Astrocyte of the cerebellum (primary cell): Measurements from ENCODE around the gene ATXN10.

Source experiments
- DNase-seq: peaks from one replicate; pipeline ENCODE4 v3.0.0-alpha.2; 2011; ENCODE audit warnings: low read depth
- H3K4me3 ChIP-seq: 2 replicates; pipeline ENCODE4 v1.5.1; 2011; ENCODE audit warnings: mild to moderate bottlenecking, low read depth, low read length, moderate library complexity
- CTCF ChIP-seq: IDR thresholded peaks from 2 replicates; pipeline ENCODE4 v1.5.1; 2012; ENCODE audit warnings: low read length, low read depth, moderate library complexity, mild to moderate bottlenecking; ENCODE audit errors: missing control alignments
- in situ Hi-C: cut with HindIII; loops from 2 replicates; pipeline ENCODE4 v1.10.0; 2017; ENCODE audit warnings: low sequenced_read_pairs

The ATXN10 gene

GRCh38 chr22:45881524-45881875 is 209.9 kb downstream of the ATXN10 start:
- no peak for DNase-seq
- in situ Hi-C loops, result no loop called here
- TF ChIP-seq CTCF, result no peak
- H3K4me3 ChIP-seq, result no peak overlapping the region

GRCh38 chr22:45882881-45883810 is 211.5 kb downstream of the ATXN10 start:
- in situ Hi-C loops, result no loop called here
- H3K4me3 ChIP-seq, result no peak overlapping the region
- no peak for TF ChIP-seq CTCF

GRCh38 chr22:45883811-45884170 is 212.2 kb downstream of the ATXN10 start:
- no peak overlapping the region for H3K4me3 ChIP-seq
- DNase-seq, result no peak
- in situ Hi-C loops, result no loop called here
- no peak for TF ChIP-seq CTCF

More at GRCh38 chr22:45882881-45883810, 211.5 kb downstream of the ATXN10 start:
- DNase-seq, result no peak

- DNase-seq, result no peak
- in situ Hi-C loops, result no loop called here
- H3K4me3 ChIP-seq, result no peak overlapping the region
- no peak for TF ChIP-seq CTCF
Measured at GRCh38 chr22:45884201-45885062, 212.8 kb downstream of the ATXN10 start.

- H3K4me3 ChIP-seq, result no peak overlapping the region
- no peak for TF ChIP-seq CTCF
- no peak for DNase-seq
- in situ Hi-C loops, result no loop called here
Measured at GRCh38 chr22:45885171-45885840, 213.7 kb downstream of the ATXN10 start.

GRCh38 chr22:45885941-45886395 is 214.3 kb downstream of the ATXN10 start:
- H3K4me3 ChIP-seq, result no peak overlapping the region
- in situ Hi-C loops, result no loop called here
- DNase-seq, result no peak
- no peak for TF ChIP-seq CTCF
